Fibroblast of gingiva (primary cell): ENCODE results near the gene MEGF11.

Experiments
- DNase-seq: peaks from one replicate; pipeline ENCODE4 v3.0.0-alpha.2; 2011; ENCODE audit warnings: low read depth

Gene MEGF11

DNA sequence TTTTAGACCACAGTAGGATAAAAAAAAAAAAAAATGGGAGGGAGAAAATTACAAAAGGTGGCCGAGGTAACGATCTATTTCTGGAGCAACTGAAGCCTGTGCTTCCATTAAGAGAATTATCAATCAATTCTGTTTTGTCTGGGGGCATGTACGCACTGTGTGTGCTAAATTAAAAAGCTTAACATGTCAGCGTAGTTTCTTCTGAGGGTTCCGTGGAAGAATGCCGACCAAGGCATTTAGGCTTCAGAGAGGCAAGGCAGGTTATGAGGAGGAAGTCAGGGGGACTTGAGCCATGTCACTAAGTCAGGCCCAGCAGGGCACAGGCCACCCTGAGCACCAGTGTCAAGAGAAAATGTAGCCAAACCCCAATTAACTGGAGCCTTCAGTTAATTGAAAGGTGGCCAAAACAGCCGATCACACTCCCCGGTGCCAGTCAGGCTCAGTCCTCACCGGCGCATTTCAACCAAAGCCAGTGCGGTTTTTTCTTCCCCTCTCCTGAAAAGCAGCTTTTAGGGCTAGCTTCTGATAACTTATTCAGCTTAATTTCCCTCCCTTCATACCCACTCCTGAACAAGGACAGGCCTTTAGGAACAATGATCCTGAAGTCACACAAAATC is 113.9 kb downstream of the MEGF11 start:
- DNase-seq: no peak

DNA sequence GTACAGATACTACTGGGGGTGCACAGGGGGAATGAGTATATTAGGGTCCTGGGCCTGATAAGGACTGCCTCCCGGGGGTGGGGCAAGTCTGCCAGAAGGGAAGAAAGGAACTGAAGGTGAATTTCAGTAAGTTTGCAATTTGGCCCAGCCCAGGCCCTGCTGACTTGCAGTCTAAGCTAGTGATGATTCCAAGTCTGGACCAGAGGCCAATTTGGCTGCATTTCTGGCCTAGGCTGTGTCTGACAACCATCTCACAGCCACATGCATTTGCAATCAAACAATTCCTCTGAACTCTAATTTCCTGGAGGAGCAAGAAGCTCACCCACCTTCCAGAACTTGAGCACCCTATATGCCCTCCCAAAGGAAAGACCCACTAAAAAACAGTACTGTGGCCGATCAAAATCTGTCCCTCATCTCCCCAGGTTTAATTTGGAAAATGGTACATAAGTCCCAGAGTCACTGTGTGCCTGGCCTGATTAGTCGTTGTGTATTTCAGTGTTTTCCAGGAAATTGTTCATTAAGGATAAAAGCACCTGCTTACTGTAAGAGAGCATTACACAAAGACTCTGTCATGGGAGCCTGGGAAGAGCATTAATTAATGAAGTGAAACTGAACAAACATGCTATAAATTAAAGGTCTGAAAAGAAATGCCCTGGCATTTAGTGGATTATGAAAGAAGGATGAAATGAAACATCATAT is 114.5 kb downstream of the MEGF11 start:
- DNase-seq: no peak

DNA sequence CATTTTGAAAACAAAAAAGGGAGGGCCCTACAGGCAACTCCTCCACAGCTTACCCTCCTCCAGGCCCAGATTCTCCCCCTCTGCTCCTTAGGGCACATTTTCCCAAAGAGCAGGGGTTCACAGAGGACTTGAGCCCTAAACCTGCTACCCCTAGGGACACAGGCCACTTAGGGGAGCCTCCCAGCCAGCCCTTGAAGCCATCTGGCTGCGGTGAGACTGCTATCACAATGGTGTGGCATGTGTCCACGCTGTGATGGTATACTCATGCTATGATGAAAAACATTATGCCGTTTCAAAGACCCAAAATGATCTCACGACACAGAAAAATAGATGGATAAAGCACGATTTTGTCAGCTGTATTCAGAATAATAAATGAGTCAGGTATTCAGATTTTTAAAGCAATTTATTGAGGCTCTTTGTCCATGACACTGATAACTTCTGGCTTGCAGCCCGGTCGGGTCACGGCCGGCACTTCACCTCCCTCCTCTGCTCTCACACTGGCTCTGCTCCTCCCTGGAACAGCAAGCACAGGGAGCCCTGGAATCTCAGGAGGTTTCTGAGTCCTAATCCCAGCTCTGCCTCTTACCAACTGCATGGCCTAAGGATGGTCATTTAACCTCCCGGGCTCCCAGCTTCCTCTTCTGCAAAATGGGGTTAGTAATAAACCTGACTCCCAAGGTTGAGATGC is 115.3 kb downstream of the MEGF11 start:
- DNase-seq: no peak

DNA sequence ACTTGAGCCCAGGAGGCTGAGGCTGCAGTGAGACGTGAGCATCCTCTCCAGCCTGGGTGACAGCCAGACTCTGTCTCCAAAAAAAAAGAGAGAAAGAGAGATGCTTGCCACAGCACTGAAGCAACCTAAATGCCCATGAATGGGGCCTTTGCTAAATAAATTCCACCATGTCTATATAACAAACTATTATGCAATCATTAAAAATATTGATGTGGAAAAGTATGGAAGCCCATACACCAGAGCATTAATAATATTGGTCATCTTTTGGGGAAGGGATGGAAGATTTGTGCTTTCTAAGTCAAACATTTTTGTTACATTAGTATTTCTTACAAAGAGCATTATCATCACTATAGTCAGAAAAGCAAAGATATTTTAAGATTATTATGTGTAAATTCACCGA is 116.6 kb downstream of the MEGF11 start:
- no peak for DNase-seq

DNA sequence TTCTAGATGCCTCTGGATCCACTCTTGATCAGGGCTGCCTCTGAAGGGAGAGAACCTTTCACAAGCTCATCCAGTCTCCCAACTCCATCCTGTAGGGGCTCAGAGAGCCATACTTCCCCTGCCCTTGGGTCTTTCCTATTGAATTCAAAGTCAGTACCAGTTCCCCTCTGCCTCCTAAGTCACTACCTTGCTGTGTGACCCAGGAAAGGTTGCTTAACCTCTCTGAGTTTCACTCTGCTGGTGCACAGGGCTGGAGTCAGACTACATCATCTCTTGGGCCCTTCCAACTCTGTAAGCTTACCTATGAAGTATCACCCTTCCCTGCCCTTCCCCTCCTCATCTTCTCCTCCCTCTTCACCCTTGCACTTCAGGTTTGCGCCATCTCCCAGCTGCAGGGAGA is 117.9 kb downstream of the MEGF11 start:
- no peak for DNase-seq

DNA sequence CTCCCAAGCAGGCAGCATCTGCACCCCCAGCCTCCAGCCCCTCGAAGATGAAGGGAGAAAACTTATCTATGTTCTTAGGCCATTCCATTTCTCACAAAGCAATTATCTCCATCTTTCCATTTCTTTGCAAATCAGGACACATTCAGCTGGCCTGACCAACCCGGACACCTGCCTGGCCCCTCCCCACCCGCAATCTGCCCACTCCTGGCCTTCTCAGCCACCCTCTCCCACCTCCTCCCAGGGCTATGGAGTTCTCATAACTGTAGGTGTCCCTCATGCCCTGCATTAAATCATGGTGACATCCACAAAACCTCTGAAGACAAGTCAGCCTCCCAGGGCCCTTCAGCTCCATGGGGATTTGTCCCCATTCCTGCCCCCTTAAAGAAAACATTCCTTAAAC is 119.3 kb downstream of the MEGF11 start:
- DNase-seq: no peak

DNA sequence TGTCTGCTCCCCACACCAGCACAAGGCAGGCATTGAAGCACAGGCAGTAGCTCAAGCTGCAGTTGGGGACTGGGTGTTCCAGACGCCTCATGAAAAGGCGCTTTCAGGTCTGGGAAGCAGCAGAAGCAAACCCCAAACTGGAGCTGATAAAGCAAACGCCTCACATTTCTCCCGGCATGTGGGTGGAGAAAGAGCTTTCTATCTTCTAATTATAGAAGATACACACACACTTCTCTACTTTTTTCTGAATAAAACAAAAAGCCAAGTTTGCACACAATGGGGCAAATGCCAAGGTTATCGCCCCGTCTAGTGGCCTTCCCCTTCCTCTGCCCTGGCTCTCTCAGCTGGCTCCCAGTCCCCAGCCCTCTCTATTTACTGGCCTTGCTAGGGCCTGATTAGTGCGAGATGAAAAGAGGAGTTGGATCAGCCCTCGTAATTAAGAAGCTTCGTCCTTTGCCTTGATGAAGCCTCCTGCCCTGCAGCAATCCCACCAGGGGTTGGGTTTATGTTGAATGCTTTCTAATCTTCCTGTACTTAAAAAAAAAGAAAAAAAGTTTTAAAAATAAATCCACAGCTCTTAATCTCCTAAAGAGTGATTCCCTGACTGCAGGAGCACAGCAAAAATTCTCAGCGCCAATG is 120.2 kb downstream of the MEGF11 start:
- DNase-seq: no peak

DNA sequence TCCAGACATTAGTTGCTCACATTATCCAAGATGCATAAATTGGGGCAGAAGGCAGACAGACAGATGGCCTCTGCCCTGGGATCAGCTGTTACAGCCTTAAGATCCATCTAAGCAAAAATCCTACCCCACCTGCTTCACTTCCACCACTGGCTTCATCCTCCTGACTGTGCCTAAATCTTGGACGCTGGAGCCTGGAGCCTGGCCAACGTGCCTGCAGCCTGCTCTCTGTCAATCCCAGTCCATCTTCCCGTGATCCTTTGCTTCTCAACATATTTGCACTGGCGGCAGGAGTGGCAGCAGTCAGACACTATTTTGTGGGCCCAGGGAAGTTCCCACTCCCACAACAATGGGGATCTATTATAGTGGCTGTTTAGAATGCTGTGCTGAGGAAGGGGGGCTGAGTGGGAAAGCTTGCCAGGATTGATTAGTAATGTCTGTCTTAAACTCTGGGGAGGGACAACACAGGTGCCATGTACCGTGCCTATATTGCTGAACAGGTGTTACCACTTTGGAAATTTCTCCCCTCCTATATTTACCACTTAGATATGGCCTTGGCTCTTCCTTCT is 121.2 kb downstream of the MEGF11 start:
- no peak for DNase-seq

DNA sequence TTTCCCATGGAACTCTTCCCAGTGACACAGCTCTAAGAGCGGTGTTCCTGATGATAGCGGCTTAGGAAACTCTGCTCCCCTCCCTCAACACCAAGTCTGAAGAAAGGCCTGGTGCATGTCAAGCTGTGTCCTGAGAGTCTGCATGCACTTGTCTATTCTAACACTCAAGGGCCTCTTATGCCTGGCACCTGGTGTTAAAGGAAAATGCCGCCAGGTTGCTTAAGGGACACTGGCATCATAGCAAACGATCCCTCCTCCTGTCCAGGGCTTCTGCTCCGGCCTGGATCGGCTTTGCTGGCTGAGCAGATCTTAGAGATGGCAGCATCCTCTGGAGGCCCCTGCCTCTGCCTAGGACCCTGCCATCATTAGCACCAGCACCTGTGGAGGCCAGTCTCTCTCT is 121.7 kb downstream of the MEGF11 start:
- DNase-seq: no peak

DNA sequence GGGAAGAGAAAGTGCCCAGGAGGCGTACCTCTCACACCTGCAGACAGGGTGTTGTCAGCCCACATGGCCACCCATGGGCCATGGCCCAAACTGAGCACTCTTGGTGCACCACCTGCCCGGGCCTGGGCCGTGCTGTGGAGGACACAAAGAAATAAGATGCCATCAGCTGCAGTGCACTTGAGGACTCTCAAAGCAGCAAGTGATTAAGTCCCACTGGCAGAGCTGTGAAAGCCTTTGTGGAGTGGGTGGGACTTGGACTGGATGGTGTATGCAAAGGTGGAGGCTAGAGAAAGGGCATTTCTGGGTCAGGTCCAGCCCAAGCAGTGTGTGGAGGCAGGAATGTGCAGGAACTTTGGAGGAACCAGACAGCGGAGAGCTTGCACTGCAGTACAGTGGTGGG is 122.3 kb downstream of the MEGF11 start:
- DNase-seq: no peak

DNA sequence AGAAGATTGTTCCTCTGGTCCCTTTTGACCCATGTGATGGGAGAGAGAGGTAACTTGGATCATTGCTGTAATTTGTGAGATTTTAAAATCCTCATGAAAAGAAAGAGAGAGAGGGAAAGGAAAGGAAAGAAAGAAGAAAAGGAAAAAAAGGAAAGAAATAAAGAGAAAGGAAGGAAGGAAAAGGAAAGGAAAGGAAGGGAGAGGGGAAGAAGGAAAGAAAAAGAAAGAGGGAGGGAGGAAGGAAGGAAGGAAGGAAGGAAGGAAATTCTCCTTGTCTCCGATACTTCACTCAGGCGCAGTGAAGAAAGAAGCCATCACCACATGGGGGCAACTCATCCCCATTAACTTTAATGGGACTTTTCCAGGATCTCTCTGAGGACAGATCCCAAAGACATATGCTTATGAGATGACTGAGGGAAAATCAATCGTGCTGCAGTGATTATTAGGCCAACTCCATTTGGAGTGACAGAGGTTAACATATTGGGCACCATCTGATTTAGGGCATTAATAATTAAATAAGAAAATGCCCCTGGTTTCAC is 123.0 kb downstream of the MEGF11 start:
- no peak for DNase-seq

DNA sequence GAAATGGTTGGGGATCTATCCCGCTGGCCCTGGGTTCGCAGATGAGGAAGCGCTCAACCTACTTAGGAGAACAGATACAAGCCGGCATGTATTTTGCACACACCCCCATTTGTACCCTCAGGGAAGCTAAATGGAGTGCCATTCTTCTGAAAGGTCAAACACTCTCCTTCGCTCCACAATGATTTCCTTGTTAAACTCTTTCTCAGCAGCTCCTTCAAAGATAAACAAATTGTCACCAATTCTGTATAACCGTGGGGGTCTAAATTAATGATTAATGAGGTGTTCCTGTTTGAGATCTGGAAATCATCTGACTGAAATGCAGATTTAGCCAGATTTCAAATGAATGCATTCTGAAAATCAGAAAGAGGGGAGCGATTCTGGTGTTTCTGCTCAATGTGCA is 124.0 kb downstream of the MEGF11 start:
- DNase-seq: no peak

DNA sequence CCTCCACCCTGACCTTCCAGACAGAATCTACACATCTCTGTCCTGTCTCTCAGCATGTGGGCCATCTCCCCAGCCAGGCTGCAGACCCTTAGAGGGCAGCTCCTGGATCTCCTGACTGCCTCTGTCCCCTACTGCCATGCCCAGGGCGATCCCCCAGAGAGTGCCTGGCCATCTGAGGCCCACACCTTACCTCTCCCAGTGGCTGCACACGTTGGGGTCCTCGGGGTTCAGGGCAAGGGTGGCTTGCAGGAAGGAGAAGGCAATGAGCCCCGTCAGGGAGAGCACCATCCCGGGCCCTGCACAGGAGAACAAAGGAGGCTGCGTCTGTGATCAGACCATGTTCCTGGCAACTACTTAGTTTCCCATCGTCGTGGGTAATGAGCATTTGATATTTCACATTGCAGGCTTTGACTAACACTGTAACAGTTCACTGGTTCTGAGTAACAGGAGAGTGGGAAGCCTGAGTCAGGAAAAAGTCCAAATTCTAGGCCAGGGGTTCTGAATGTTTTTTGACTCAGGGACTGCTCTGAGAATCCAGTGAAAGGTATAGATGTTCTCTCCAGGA is 125.4 kb downstream of the MEGF11 start:
- DNase-seq: no peak

DNA sequence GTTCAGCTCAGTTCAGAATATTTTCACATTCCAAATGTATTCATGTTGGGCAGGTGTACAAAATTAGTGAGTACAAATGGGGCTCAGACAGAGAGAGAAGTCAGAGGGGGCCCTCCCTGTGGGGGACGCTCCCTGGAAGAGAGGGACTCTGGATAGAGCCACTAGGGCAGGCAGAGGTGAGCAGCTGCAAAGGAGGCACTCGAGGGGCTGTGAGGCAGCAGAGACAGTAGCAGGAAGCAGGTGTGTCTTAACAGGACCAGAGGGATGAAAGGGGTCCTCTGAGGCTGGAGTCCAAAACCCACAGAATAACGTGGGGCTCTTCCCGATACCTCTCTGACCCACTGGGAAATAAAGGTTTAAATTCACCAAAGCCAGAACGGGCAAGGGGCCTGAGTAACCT is 127.1 kb downstream of the MEGF11 start:
- no peak for DNase-seq

DNA sequence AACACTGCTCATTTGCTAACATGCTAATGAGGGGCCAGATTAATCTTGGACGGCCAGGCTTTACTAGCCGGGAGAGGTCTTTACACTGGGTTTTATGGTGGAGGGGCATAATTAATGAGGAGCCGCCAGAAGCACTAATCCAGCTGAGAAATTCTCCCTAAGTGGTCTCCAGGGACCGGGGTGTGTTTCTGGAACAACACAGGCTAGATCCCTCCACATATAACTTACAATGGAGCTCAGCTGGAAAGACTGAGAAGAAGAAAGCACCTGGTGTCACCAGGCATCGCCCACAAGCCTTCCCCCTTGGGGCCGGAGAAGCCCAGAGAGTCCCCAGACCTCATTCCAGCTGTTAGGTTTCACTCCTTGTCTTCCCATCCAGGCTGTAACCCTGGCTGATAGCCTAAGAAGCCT is 127.5 kb downstream of the MEGF11 start:
- DNase-seq: no peak

DNA sequence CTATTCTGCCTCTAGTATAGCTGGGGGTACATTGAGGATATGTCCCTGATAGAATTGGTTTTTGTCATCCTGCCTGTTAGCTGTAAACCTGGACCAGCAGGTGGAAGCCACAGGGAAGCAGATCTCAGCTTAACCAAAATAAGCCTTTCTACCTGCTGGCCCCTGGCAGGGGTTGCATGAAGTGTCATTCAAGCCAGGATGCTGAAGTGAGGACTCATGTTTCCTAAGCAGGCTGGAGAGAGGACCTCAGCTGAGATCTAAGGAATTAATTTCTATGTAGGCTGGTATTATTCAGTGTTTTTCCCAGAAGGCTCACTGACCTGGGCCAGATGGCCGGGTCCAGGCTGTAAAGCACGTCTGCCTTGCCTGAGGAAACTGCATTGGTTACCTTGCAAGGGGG is 128.9 kb downstream of the MEGF11 start:
- DNase-seq: no peak

DNA sequence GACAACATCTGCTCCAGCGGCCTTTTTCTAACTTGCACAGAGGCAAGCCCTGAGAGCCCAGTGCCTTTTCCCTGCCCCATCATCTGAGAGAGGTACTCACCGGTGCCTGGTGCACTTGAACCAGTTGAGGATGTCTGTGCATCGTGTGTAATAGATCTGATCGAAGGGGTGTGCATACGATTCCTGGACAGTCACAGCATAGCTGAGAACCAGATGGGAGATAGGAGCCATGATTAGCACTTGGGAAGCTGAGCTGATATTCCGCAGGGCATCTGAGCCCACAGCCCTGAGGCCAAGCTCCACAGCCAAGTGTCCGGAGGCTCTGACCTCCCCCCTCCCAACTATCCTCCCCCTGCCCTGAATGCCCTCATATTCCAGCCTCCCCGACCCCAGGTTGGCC is 129.8 kb downstream of the MEGF11 start:
- DNase-seq: no peak

DNA sequence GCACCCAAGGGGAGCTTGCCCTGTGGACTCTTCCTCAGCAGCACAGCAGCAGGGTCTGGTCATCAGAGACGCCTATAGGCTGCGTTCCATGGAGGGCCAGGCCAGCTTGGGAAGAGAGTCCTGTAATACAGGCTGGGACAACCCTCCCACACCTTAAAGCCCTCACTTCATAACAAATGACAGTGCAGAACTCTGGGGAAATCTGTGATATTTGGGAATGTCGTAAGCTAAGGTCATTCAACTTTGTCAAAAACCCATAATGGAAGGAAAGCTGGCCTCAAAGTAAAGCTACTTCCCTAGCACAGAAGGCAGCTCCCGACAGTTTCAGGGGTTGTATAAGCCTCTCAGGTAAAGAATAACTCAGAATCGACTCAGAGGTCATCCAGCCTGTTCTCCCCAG is 133.1 kb downstream of the MEGF11 start:
- DNase-seq: no peak

DNA sequence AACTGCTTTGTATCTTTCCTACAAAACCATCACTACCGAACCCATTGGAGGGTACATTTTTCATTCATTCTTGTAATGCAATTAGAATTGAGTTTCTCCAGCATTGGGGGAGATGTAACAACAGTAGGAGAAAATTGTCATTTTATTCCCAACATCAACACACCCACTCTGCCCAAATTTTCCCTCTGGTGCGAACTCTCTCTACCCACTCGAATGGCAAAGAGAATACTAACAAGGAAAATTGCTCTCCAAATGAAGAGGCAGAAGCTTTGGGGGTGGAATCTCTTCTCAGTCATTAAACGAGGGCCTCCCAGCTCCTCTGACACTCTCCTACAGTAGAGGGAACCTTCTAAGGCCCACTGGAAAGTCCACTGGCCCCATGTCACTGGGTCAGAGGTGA is 135.7 kb downstream of the MEGF11 start:
- DNase-seq: no peak

DNA sequence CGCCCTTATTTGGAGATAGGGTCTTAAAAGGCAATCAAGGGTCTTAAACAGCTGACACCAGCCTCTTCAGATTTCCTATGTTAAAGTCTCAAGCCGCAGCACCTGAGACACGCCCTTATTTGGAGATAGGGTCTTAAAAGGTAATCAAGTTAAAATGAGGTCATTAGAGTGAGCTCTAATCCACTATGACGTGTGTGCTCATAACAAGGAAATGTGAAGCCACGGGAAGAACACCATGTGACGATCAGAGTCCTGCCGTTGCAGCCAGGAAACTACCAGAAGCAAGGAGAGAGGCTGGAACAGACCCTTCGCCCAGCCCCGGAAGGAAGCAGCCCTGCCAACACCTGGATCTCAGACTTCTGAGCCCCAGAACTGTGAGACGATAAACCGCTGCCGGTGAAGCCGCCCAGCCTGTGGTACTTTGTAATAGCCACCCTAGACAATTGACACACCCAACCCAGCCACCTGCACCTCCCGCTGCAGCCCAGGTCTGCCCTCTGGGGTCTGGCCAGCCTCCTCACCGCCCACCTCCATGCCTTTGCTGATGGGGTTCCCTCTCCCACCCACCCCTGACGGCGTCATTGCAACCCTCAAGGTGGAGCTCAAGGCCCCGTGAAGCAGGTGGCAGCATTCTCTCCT is 137.9 kb downstream of the MEGF11 start:
- no peak for DNase-seq

DNA sequence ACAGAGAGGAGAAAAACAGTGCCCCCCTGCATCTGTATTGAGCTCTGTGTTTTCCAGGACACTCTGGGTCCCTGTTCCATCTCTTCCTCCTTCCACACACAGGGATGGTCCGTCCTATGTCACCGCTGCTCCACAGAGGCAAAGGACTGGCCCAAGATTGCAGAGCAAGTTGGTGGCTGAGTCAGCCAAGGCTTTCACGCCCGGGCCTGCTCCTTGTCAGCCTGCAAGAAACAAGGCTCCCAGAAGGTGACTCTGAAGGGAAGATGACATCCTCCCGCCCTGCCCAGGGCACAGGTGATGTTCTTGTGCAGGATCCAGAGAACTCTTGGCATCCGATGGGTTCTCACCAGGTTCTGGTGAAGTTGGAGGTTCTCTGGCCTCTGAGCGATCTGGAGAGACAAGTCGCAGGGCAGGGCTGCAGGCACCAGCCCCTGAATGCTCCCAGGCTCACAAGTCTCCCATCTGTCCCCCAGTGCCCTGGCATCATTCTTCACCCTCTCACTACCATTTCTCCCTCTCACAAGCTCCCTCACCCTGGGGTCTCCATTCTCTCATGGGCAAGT is 138.6 kb downstream of the MEGF11 start:
- DNase-seq: no peak
